Loucy (cell line): ENCODE results near the gene TSHZ2.

ENCODE experiments used
- CTCF ChIP-seq: fragments of 200-600 bp; sonication (generic); conservative IDR thresholded peaks from 2 replicates; pipeline ENCODE4 v1.5.1; 2014; ENCODE audit warnings: mild to moderate bottlenecking, antibody characterized with exemption, low read length
- EZH2phosphoT487 ChIP-seq: fragments of 200-600 bp; IDR thresholded peaks from 2 replicates; pipeline ENCODE4 v1.6.1; 2018; ENCODE audit warnings: antibody characterized with exemption, mild to moderate bottlenecking, moderate library complexity, borderline replicate concordance

GRCh38 chr20:53191957-53192356, 219.8 kb downstream of the TSHZ2 start:
- TF ChIP-seq CTCF (no peak), EZH2phosphoT487 (no peak)
